ENCODE measurements around the gene DNASE1L2. TPM values are rescaled to one million over a fixed set of nuclear protein-coding genes. Genes with fewer than 3 reads are reported as not detected.
A peak's percentile ranks its signal among the peaks of the same experiment; 100 is the strongest.

The DNASE1L2 gene
- total and polyA plus RNA-seq, 2 donors (not counting 3 experiments of a cell fraction or from before 2014, with no cell fraction given): 0.57 to 1.2 TPM

DNA sequence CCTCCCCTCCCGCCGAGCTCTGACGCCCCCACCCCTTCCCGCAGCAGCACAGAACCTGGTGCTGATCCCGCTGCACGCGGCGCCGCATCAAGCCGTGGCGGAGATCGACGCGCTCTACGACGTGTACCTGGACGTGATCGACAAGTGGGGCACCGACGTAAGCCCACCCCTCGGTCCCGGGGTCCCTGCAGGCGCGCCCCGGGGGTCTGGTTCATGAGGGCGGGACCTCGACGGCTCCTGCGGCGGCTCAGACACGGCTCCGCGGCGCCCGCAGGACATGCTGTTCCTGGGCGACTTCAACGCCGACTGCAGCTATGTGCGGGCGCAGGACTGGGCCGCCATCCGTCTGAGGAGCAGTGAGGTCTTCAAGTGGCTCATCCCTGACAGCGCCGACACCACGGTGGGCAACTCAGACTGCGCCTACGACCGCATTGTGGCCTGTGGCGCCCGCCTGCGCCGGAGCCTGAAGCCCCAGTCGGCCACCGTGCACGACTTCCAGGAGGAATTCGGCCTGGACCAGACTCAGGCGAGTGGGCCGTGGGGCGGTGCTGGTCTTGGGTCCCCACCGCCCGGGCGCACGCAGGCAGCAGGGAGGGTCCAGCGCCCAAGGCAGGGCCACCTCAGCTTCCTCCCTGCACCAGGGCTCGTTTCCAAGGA lies 1.4 kb downstream of the DNASE1L2 start:
- ChIA-PET POLR2A (no interaction called here), CTCF (interaction anchor here (1.2 to 2.4 kb wide), 2 partner anchors 14 to 263 kb away, joined by 6 to 11 read pairs; partner anchors contain the start of gene ECI1)
- dilution Hi-C loops (cut with MboI; ENCODE audit: extremely low pct_ligation_motif_present, low sequenced_read_pairs) (no loop called here), intact Hi-C loops (cut with micrococcal nuclease) (no loop called here)
- H3K4me3 ChIP-seq (replicated peaks in 1 of 3; ENCODE audit: insufficient read depth in 1 of 3, low read depth in 1 of 3, low read length in 3 of 3): no peak overlapping the region
- H2AFZ ChIP-seq (ENCODE audit: low read depth, low read length): no peak overlapping the region
- H4K20me1 ChIP-seq (replicated peaks; ENCODE audit: control insufficient read depth, extremely low read depth, insufficient read depth, low read length): no peaks in the 10 kb centered on the region
- TF ChIP-seq FOS (IDR thresholded peaks at IDR 0.05; ENCODE audit: borderline replicate concordance, insufficient read depth, low read length) (no peak), EZH2 (IDR thresholded peaks at IDR 0.05; ENCODE audit: borderline replicate concordance, low read depth, low read length, severe bottlenecking) (peak; percentile 91)
- peaks cover 5 to 18% of the 10 kb centered on the region in 2 experiments for H3K27me3 ChIP-seq (ENCODE audit: control insufficient read depth in 2 of 2, insufficient read depth in 2 of 2, low read length in 2 of 2)
- H3K9ac ChIP-seq (replicated peaks; ENCODE audit: extremely low read depth, insufficient read depth, low read length): no peak overlapping the region
- FAIRE-seq (no peak), DNase-seq (ENCODE audit: low read depth, low spot score) (no peak)
- H3K36me3 ChIP-seq (ENCODE audit: control insufficient read depth in 2 of 2, extremely low read depth in 1 of 2, insufficient read depth in 2 of 2, low read length in 2 of 2): peaks cover under 1 to 28% of the 10 kb centered on the region in 2 experiments
- H3K79me2 ChIP-seq (ENCODE audit: control insufficient read depth, insufficient read depth, low read length): no peaks in the 10 kb centered on the region
- BruUV-seq (replicated peaks): no TSS peak
- H3K9me1 ChIP-seq (replicated peaks; ENCODE audit: control insufficient read depth, extremely low read depth, insufficient read depth, low read length): no peaks in the 10 kb centered on the region
- H3K4me2 ChIP-seq (ENCODE audit: insufficient read depth, low read length): no peak overlapping the region
- no peaks in the 10 kb centered on the region for H3K9me3 ChIP-seq (replicated peaks; ENCODE audit: control insufficient read depth, insufficient read depth, low read length)
- H3K4me1 ChIP-seq (ENCODE audit: control insufficient read depth, extremely low read depth, insufficient read depth, low read length): peaks cover 10% of the 10 kb centered on the region
- H3K27ac ChIP-seq (ENCODE audit: insufficient read depth, low read depth, low read length): no peak overlapping the region

- POLR2A ChIA-PET: no interaction called here
- Histone ChIP-seq H4K20me1 (replicated peaks; ENCODE audit: control insufficient read depth, extremely low read depth, insufficient read depth, low read length) (no peaks in the 10 kb centered on the region), H3K4me1 (ENCODE audit: control insufficient read depth, extremely low read depth, insufficient read depth, low read length) (peaks cover 10% of the 10 kb centered on the region), H3K4me2 (ENCODE audit: insufficient read depth, low read length) (no peak overlapping the region), H3K9me1 (replicated peaks; ENCODE audit: control insufficient read depth, extremely low read depth, insufficient read depth, low read length) (no peaks in the 10 kb centered on the region), H2AFZ (ENCODE audit: low read depth, low read length) (no peak overlapping the region), H3K36me3 (ENCODE audit: control insufficient read depth in 2 of 2, extremely low read depth in 1 of 2, insufficient read depth in 2 of 2, low read length in 2 of 2) (peaks cover 5 to 25% of the 10 kb centered on the region in 2 experiments), H3K27ac (ENCODE audit: insufficient read depth, low read depth, low read length) (no peak overlapping the region), H3K9ac (replicated peaks; ENCODE audit: extremely low read depth, insufficient read depth, low read length) (no peak overlapping the region), H3K79me2 (ENCODE audit: control insufficient read depth, insufficient read depth, low read length) (no peaks in the 10 kb centered on the region), H3K4me3 (replicated peaks in 1 of 3; ENCODE audit: insufficient read depth in 1 of 3, low read depth in 1 of 3, low read length in 3 of 3) (no peak overlapping the region), H3K27me3 (ENCODE audit: control insufficient read depth in 2 of 2, insufficient read depth in 2 of 2, low read length in 2 of 2) (peaks cover 5 to 18% of the 10 kb centered on the region in 2 experiments), H3K9me3 (replicated peaks; ENCODE audit: control insufficient read depth, insufficient read depth, low read length) (no peaks in the 10 kb centered on the region)
- FAIRE-seq (no peak), DNase-seq (ENCODE audit: low read depth, low spot score) (no peak)
- dilution Hi-C loops (cut with MboI; ENCODE audit: extremely low pct_ligation_motif_present, low sequenced_read_pairs) (no loop called here), intact Hi-C loops (cut with micrococcal nuclease) (no loop called here)
- TF ChIP-seq, protein P1, sequence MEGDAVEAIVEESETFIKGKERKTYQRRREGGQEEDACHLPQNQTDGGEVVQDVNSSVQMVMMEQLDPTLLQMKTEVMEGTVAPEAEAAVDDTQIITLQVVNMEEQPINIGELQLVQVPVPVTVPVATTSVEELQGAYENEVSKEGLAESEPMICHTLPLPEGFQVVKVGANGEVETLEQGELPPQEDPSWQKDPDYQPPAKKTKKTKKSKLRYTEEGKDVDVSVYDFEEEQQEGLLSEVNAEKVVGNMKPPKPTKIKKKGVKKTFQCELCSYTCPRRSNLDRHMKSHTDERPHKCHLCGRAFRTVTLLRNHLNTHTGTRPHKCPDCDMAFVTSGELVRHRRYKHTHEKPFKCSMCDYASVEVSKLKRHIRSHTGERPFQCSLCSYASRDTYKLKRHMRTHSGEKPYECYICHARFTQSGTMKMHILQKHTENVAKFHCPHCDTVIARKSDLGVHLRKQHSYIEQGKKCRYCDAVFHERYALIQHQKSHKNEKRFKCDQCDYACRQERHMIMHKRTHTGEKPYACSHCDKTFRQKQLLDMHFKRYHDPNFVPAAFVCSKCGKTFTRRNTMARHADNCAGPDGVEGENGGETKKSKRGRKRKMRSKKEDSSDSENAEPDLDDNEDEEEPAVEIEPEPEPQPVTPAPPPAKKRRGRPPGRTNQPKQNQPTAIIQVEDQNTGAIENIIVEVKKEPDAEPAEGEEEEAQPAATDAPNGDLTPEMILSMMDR (IDR thresholded peaks at IDR 0.05; ENCODE audit: extremely low read depth in 1 of 2, insufficient read depth in 1 of 2, low read depth in 1 of 2, low read length in 2 of 2): no peak
- TF ChIP-seq FOS (IDR thresholded peaks at IDR 0.05; ENCODE audit: borderline replicate concordance, insufficient read depth, low read length): no peak
- CTCF ChIA-PET: interaction anchor here (1.2 to 2.4 kb wide), 3 partner anchors 13 to 263 kb away, joined by 6 to 11 read pairs (median 6); partner anchors contain the start of gene ECI1
- no TSS peak for BruUV-seq (replicated peaks)
Measured at GRCh38 chr16:2238150-2238837, 2.0 kb downstream of the DNASE1L2 start.
